Osteocyte (in vitro differentiated cells): ENCODE measurements around the gene SLC9A5. TPM values are rescaled to one million over a fixed set of nuclear protein-coding genes. Genes with fewer than 3 reads are reported as not detected.
A peak's percentile ranks its signal among the peaks of the same experiment; 100 is the strongest.

Experiments
- DNase-seq: peaks from one replicate; pipeline ENCODE4 v3.0.0; 2021; ENCODE audit warnings: mixed read lengths; ENCODE audit not compliant: unreplicated experiment; ENCODE audit errors: extremely low spot score
- H3K27ac Mint-ChIP-seq: one replicate; pipeline ENCODE4 v1.8.0; 2021; ENCODE audit warnings: mild to moderate bottlenecking, mixed read lengths; ENCODE audit not compliant: unreplicated experiment
- H3K27me3 Mint-ChIP-seq: one replicate; pipeline ENCODE4 v1.8.0; 2021; ENCODE audit warnings: mixed read lengths; ENCODE audit not compliant: unreplicated experiment
- H3K36me3 Mint-ChIP-seq: one replicate; pipeline ENCODE4 v1.8.0; 2021; ENCODE audit warnings: mixed read lengths; ENCODE audit not compliant: unreplicated experiment
- H3K4me1 Mint-ChIP-seq: one replicate; pipeline ENCODE4 v1.8.0; 2021; ENCODE audit warnings: mixed read lengths; ENCODE audit not compliant: unreplicated experiment
- H3K4me3 Mint-ChIP-seq: one replicate; pipeline ENCODE4 v1.8.0; 2021; ENCODE audit warnings: mild to moderate bottlenecking, moderate library complexity, mixed read lengths; ENCODE audit not compliant: unreplicated experiment
- H3K9me3 Mint-ChIP-seq: one replicate; pipeline ENCODE4 v1.8.0; 2021; ENCODE audit warnings: mixed read lengths; ENCODE audit not compliant: unreplicated experiment
- total RNA-seq: library from RNA; stranded (reverse); gene quantifications from 2 replicates; pipeline ENCODE4 v1.2.1, GENCODE V29; 2021
- TF ChIP-seq, protein P1 (sequence below): fragments of 200-600 bp; sonication (generic); IDR thresholded peaks from 2 replicates; pipeline ENCODE4 v1.5.0; 2021; ENCODE audit warnings: antibody characterized with exemption, mild to moderate bottlenecking, moderate library complexity

The SLC9A5 gene
- total RNA-seq, 1 donor from 2014 or later: 4.2 TPM

DNA sequence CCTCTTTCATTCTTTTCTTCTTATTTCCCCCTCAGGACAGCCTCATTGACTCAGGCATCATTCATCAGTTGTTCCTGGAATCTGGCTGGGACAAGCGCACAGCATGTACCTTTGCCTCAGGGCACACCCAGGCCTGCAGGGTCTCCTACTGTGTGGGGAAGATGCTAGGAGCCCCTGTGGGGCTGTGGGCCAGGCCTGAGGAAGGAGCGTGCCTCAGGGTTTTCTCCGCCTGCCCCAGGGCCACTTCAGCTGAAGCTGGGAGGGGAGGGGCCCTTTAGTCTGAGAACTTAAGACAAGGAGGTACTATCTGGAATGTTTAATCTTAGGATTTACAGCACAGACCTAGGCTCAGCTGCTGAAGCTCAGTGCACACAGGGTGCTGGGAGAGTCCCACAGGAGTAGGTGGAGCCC, 41.9 kb upstream of the SLC9A5 start:
- no peak for DNase-seq
- Mint-ChIP-seq H3K27me3 (no peaks in the 10 kb centered on the region), H3K4me3 (no peak overlapping the region), H3K4me1 (peaks cover 19% of the 10 kb centered on the region), H3K27ac (peak overlapping the region; percentile 57), H3K9me3 (no peaks in the 10 kb centered on the region), H3K36me3 (peaks cover 8% of the 10 kb centered on the region)
- TF ChIP-seq, protein P1, sequence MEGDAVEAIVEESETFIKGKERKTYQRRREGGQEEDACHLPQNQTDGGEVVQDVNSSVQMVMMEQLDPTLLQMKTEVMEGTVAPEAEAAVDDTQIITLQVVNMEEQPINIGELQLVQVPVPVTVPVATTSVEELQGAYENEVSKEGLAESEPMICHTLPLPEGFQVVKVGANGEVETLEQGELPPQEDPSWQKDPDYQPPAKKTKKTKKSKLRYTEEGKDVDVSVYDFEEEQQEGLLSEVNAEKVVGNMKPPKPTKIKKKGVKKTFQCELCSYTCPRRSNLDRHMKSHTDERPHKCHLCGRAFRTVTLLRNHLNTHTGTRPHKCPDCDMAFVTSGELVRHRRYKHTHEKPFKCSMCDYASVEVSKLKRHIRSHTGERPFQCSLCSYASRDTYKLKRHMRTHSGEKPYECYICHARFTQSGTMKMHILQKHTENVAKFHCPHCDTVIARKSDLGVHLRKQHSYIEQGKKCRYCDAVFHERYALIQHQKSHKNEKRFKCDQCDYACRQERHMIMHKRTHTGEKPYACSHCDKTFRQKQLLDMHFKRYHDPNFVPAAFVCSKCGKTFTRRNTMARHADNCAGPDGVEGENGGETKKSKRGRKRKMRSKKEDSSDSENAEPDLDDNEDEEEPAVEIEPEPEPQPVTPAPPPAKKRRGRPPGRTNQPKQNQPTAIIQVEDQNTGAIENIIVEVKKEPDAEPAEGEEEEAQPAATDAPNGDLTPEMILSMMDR: no peak

DNA sequence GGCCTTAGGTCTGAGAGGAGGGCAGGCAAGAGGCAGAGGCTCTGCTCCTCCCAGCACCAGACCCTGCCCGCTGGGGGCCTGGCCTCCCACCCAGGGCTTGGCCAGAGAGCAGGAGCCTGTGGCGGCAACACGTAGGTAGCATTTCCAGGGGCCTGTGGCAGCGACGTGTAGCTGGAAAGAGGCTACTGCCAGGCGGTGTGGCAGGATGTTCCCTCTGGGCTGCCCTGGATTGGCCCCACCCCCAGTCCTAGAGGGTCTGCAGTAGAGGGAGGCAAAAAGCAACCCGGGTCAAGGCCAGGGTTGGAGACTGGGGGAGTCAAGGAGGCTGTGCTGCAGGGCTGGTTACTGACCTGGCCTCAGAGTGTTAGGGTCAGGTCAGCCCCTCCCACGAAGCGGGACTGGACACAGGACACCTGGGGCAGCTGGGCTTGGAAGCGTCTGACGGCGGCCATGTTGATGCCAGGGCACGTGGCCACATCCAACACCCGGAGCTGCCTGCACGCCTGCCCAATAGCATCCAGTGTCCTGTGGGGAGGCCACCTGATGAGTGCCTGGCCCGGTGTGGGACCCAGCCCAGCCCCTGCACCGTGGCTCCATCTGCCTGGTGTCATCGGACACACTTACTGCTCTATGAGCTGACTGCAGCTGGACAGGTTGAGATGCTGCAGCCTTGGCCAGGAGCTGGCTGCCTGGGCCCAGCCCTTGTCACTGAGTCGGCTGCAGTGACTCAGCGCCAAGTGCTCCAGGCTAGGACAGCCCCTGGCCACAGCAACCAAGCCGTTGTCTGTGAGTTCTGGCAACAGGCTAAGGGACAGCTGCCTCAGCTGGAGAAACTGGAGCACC, 41.3 kb upstream of the SLC9A5 start:
- TF ChIP-seq, protein P1: no peak
- Mint-ChIP-seq H3K27ac (peak overlapping the region; percentile 57), H3K9me3 (no peaks in the 10 kb centered on the region), H3K27me3 (no peaks in the 10 kb centered on the region), H3K4me1 (peaks cover 19% of the 10 kb centered on the region), H3K36me3 (peaks cover 7% of the 10 kb centered on the region), H3K4me3 (no peak overlapping the region)
- DNase-seq: no peak

DNA sequence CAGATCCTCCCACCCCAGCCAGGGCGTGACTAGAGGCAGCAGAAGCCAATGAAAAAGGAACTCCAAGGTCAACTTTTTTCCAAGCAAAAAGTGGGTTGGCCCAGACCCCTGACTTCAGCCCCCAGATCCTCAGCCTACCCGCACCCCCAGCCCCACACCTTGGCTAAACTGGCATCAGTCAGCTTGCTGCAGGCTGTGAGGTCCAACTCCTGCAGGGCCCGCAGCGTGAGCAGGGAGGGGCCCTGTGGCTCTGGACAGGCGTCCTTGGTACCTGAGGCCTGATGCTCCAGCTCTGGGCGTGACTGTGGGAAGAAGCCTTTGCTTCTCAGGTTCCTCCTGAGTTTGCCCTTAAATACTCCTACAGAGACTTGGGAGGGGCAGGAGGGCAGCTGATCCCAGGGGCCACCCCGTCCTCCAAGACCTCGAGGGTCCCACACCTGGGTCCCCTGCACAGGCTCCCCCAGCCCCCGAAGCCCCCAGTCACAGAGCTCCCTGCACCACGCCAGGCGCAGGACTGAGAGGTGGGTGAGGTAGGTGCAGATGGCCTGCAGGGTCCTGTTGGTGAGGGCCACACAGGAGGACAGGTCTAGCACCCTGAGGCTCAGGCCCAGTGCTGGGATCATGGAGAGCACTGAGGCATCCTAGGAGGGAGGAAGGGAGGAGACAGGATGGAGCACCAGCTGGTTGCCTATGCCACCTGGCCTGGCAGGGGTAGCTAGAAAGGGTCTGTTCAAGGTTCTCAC, 40.5 kb upstream of the SLC9A5 start:
- H3K27ac Mint-ChIP-seq: no peak overlapping the region
- TF ChIP-seq, protein P1: no peak
- no peak for DNase-seq
- H3K27me3 Mint-ChIP-seq: no peaks in the 10 kb centered on the region
- no peaks in the 10 kb centered on the region for H3K9me3 Mint-ChIP-seq
- H3K4me1 Mint-ChIP-seq: peaks cover 19% of the 10 kb centered on the region
- peaks cover 5% of the 10 kb centered on the region for H3K36me3 Mint-ChIP-seq
- no peak overlapping the region for H3K4me3 Mint-ChIP-seq

DNA sequence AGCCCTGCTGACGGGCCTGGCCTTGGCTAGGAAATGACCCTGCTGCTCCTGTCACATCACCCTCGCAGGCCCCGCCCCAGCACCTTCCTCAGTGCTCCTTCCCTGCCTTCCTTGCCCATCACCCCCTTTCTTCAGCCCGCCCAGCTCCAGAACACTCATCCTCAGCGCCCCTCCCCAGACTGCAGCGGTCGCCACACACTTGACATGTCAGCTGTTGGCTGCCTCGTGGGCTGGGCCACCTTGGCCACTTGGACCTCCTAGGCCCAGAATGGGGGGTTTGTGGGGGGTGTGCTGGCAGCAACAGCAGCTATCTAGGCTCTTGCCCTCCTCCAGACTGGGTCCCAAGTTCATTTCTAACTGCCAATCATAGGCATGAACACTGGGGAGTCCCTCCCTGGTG, 39.2 kb upstream of the SLC9A5 start:
- Mint-ChIP-seq H3K36me3 (peaks cover 2% of the 10 kb centered on the region), H3K27ac (no peak overlapping the region)

More for the DNA sequence above, 39.2 kb upstream of the SLC9A5 start:
- TF ChIP-seq, protein P1: no peak
- Mint-ChIP-seq H3K4me3 (no peak overlapping the region), H3K27me3 (no peaks in the 10 kb centered on the region), H3K4me1 (peaks cover 19% of the 10 kb centered on the region), H3K9me3 (no peaks in the 10 kb centered on the region)
- DNase-seq: no peak
